PC-9 (cell line): Measurements from ENCODE around the gene LHX8. TPM values are rescaled to one million over a fixed set of nuclear protein-coding genes. Genes with fewer than 3 reads are reported as not detected.

Source experiments
- BruUV-seq: library from RNA; stranded (reverse); fragments of 400-500 nt; replicated peaks from 2 replicates; lab custom pipeline; 2021; lab: Mats Ljungman, UMichigan
- CTCF ChIA-PET: fragments of 300-600 bp; sonication (Branson Sonifier 250); formaldehyde crosslinking; loops from one replicate; lab custom pipeline; 2022; ENCODE audit warnings: antibody characterized with exemption; lab: Charles Lee
- POLR2A ChIA-PET: fragments of 300-600 bp; sonication (Branson Sonifier 250); formaldehyde crosslinking; loops from one replicate; lab custom pipeline; 2022; ENCODE audit warnings: antibody characterized with exemption; ENCODE audit not compliant: unreplicated experiment; lab: Charles Lee
- DNase-seq, 2 experiments: peaks; one replicate each; pipeline versions ENCODE4 v3.0.0 to v3.0.0-alpha.2; 2015 to 2022; ENCODE audit warnings: mixed read lengths in 1 of 2
- H2AFZ ChIP-seq: fragments of 200-600 bp; sonication (generic); 2 replicates; pipeline ENCODE4 v1.8.1; 2017; ENCODE audit warnings: antibody characterized with exemption
- H3F3A ChIP-seq: fragments of 200-600 bp; sonication (generic); 2 replicates; pipeline ENCODE4 v1.8.1; 2017; ENCODE audit warnings: antibody characterized with exemption, mild to moderate bottlenecking, low read depth; ENCODE audit not compliant: insufficient read depth
- H3K27ac ChIP-seq: fragments of 200-600 bp; sonication (generic); 2 replicates; pipeline ENCODE4 v1.6.1; 2016; ENCODE audit warnings: mixed run types
- H3K27me3 ChIP-seq: fragments of 200-600 bp; sonication (generic); 2 replicates; pipeline ENCODE4 v1.6.1; 2016; ENCODE audit warnings: low read depth, mixed run types; ENCODE audit not compliant: insufficient read depth
- H3K36me3 ChIP-seq: fragments of 200-600 bp; sonication (generic); 2 replicates; pipeline ENCODE4 v1.6.1; 2016; ENCODE audit warnings: low read depth, mixed run types
- H3K4me1 ChIP-seq: fragments of 200-600 bp; sonication (generic); replicated peaks from 2 replicates; pipeline ENCODE4 v1.6.1; 2016; ENCODE audit warnings: mixed run types; ENCODE audit not compliant: insufficient read depth
- H3K4me2 ChIP-seq: fragments of 200-600 bp; sonication (generic); 2 replicates; pipeline ENCODE4 v1.6.1; 2017; ENCODE audit warnings: mixed run types
- H3K4me3 ChIP-seq: fragments of 200-600 bp; sonication (generic); 2 replicates; pipeline ENCODE4 v1.6.1; 2016; ENCODE audit warnings: mixed run types
- H3K79me2 ChIP-seq: fragments of 200-600 bp; sonication (generic); 2 replicates; pipeline ENCODE4 v1.6.1; 2017; ENCODE audit warnings: low read depth, mixed run types
- H3K9me2 ChIP-seq: fragments of 200-600 bp; sonication (generic); 2 replicates; pipeline ENCODE4 v1.8.1; 2017; ENCODE audit warnings: mild to moderate bottlenecking; ENCODE audit not compliant: insufficient read depth
- H3K9me3 ChIP-seq: fragments of 200-600 bp; sonication (generic); 2 replicates; pipeline ENCODE4 v1.8.1; 2016; ENCODE audit warnings: low read depth; ENCODE audit not compliant: insufficient read depth
- H4K20me1 ChIP-seq: fragments of 200-600 bp; sonication (generic); 2 replicates; pipeline ENCODE4 v1.8.1; 2017; ENCODE audit not compliant: insufficient read depth
- CTCF ChIP-seq: fragments of 200-600 bp; sonication (generic); conservative IDR thresholded peaks from 2 replicates; pipeline ENCODE4 v1.6.1; 2017; ENCODE audit warnings: mixed run types, antibody characterized with exemption, mild to moderate bottlenecking, moderate library complexity
- EZH2 ChIP-seq: fragments of 200-600 bp; sonication (generic); IDR thresholded peaks from 2 replicates; pipeline ENCODE4 v1.8.0; 2017; ENCODE audit warnings: antibody characterized with exemption, low read depth
- intact Hi-C: fragments of 100-400 bp; cut with micrococcal nuclease; formaldehyde crosslinking; loops from one replicate; pipeline ENCODE4 v1.10.0; 2022; ENCODE audit not compliant: unreplicated experiment
- total RNA-seq: library from RNA; stranded (reverse); gene quantifications from 2 replicates; pipeline ENCODE4 v1.2.3, GENCODE V29; 2021

LHX8 gene
- total RNA-seq, 1 experiment from 2014 or later, result not detected

- ChIA-PET POLR2A (no interaction called here), CTCF (no interaction called here)
- no peaks in the 10 kb centered on the region for H3K9me3 ChIP-seq
- no peaks in the 10 kb centered on the region for H4K20me1 ChIP-seq
- TF ChIP-seq CTCF (no peak), EZH2 (no peak)
- no peaks in the 10 kb centered on the region for H3K36me3 ChIP-seq
- H3K27ac ChIP-seq, result no peak overlapping the region
- H3K4me1 ChIP-seq, result no peaks in the 10 kb centered on the region
- no peak overlapping the region for H2AFZ ChIP-seq
- H3K79me2 ChIP-seq, result no peaks in the 10 kb centered on the region
- H3K4me2 ChIP-seq, result no peak overlapping the region
- no peaks in the 10 kb centered on the region for H3F3A ChIP-seq
- intact Hi-C loops, result no loop called here
- DNase-seq, result no peak
- no peak overlapping the region for H3K4me3 ChIP-seq
- BruUV-seq, result no TSS peak
- no peaks in the 10 kb centered on the region for H3K9me2 ChIP-seq
- no peaks in the 10 kb centered on the region for H3K27me3 ChIP-seq
Observed at GRCh38 chr1:75092141-75092540, 42.0 kb upstream of the LHX8 start.

- POLR2A ChIA-PET, result no interaction called here
- CTCF ChIA-PET, result no interaction called here
Observed at GRCh38 chr1:75097654-75098053, 36.5 kb upstream of the LHX8 start.

GRCh38 chr1:75099581-75099980, 34.6 kb upstream of the LHX8 start:
- Histone ChIP-seq H3K27me3 (no peaks in the 10 kb centered on the region), H3K79me2 (no peaks in the 10 kb centered on the region), H4K20me1 (no peaks in the 10 kb centered on the region), H3K9me3 (no peaks in the 10 kb centered on the region), H3K9me2 (no peaks in the 10 kb centered on the region), H3K4me2 (no peak overlapping the region), H3K36me3 (no peaks in the 10 kb centered on the region), H3F3A (no peaks in the 10 kb centered on the region), H3K4me3 (no peak overlapping the region), H2AFZ (no peak overlapping the region), H3K27ac (no peak overlapping the region), H3K4me1 (no peaks in the 10 kb centered on the region)
- intact Hi-C loops, result no loop called here
- DNase-seq, result no peak
- no TSS peak for BruUV-seq
- ChIA-PET POLR2A (no interaction called here), CTCF (no interaction called here)
- no peak for TF ChIP-seq EZH2
- no peak for TF ChIP-seq CTCF

More at GRCh38 chr1:75097654-75098053, 36.5 kb upstream of the LHX8 start:
- H3K79me2 ChIP-seq, result no peaks in the 10 kb centered on the region
- no peak for TF ChIP-seq EZH2
- TF ChIP-seq CTCF, result no peak
- H3F3A ChIP-seq, result no peaks in the 10 kb centered on the region
- H3K27ac ChIP-seq, result no peak overlapping the region
- no TSS peak for BruUV-seq
- H4K20me1 ChIP-seq, result no peaks in the 10 kb centered on the region
- H3K9me3 ChIP-seq, result no peaks in the 10 kb centered on the region
- no peaks in the 10 kb centered on the region for H3K36me3 ChIP-seq
- no peak for DNase-seq
- no peak overlapping the region for H2AFZ ChIP-seq
- intact Hi-C loops, result no loop called here
- no peak overlapping the region for H3K4me2 ChIP-seq
- no peaks in the 10 kb centered on the region for H3K27me3 ChIP-seq
- no peak overlapping the region for H3K4me3 ChIP-seq
- no peaks in the 10 kb centered on the region for H3K9me2 ChIP-seq
- no peaks in the 10 kb centered on the region for H3K4me1 ChIP-seq
